HL-60 (cell line): Measurements from ENCODE around the gene KIAA1755.

Experiments used
- POLR2AphosphoS5 ChIP-seq: IDR thresholded peaks from 2 replicates; pipeline ENCODE4 v1.6.1; 2012; ENCODE audit warnings: low read depth
- REST ChIP-seq: IDR thresholded peaks from 2 replicates; pipeline ENCODE4 v1.6.1; 2012; ENCODE audit warnings: low read depth; ENCODE audit not compliant: insufficient replicate concordance
- TF ChIP-seq, protein P1 (sequence below): IDR thresholded peaks from one replicate; pipeline ENCODE4 v1.5.1; 2011; ENCODE audit warnings: low read length, control low read depth, inconsistent platforms; ENCODE audit not compliant: insufficient read depth

DNA sequence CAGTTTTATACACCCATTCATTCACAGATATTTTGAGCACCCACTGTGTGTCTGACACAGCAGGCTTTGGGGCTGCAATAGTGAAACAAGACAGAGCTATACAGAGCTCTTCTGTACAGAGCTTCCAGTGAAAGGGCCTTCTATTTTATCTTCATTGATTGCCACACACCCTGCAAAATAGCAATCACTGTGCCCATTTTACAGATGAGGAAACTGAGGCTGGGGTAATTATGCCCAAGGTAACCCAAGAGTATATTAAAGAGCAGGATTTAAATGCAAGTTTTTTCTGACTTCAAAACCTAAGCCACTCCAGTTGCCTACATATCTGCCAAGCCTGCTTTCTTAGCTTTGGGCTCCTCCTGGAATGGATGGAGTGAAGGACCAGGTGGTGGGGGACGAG lies 47.9 kb upstream of the KIAA1755 start:
- TF ChIP-seq POLR2AphosphoS5 (no peak), REST (no peak)
- TF ChIP-seq, protein P1, sequence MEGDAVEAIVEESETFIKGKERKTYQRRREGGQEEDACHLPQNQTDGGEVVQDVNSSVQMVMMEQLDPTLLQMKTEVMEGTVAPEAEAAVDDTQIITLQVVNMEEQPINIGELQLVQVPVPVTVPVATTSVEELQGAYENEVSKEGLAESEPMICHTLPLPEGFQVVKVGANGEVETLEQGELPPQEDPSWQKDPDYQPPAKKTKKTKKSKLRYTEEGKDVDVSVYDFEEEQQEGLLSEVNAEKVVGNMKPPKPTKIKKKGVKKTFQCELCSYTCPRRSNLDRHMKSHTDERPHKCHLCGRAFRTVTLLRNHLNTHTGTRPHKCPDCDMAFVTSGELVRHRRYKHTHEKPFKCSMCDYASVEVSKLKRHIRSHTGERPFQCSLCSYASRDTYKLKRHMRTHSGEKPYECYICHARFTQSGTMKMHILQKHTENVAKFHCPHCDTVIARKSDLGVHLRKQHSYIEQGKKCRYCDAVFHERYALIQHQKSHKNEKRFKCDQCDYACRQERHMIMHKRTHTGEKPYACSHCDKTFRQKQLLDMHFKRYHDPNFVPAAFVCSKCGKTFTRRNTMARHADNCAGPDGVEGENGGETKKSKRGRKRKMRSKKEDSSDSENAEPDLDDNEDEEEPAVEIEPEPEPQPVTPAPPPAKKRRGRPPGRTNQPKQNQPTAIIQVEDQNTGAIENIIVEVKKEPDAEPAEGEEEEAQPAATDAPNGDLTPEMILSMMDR = no peak
